SU-DHL-6 (cell line): ENCODE results near the gene GPR162.

Experiments
- EZH2phosphoT487 ChIP-seq: fragments of 200-600 bp; sonication (generic), shearing (Covaris generic); conservative IDR thresholded peaks from 2 replicates; pipeline ENCODE4 v1.6.1; 2018; ENCODE audit warnings: mild to moderate bottlenecking, antibody characterized with exemption, low read length, moderate library complexity, mixed read lengths
- TF ChIP-seq, protein P1 (sequence below): fragments of 200-600 bp; sonication (generic); IDR thresholded peaks from one replicate; pipeline ENCODE4 v1.5.1; 2017; ENCODE audit warnings: antibody characterized with exemption, mild to moderate bottlenecking, low read length, moderate library complexity; ENCODE audit not compliant: insufficient read depth, poor library complexity, severe bottlenecking

DNA sequence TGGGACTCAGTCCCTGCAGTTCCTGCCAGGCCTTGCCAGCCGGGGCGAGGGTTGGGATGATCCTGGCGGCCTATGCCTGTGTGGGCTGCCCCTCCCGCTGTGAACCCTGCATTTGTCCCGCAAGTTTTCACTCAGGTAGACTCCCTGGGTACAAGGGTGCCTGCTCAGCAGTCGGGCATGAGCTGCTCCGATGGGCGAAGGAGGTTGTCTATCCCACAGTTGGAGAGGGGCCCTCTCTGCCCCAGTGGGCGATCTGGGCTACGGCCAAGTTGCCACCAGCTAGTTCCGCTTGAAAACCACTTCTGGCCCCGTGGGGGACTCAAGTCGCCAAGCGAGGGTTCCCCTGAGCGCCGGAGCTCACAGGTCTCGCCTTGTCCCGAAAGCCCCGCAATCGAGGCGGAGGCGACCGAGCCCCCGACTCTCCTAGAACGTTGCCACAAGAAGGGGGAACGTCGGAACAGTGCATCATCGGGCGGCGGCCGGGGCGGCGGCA lies 45.3 kb downstream of the GPR162 start:
- TF ChIP-seq, protein P1, sequence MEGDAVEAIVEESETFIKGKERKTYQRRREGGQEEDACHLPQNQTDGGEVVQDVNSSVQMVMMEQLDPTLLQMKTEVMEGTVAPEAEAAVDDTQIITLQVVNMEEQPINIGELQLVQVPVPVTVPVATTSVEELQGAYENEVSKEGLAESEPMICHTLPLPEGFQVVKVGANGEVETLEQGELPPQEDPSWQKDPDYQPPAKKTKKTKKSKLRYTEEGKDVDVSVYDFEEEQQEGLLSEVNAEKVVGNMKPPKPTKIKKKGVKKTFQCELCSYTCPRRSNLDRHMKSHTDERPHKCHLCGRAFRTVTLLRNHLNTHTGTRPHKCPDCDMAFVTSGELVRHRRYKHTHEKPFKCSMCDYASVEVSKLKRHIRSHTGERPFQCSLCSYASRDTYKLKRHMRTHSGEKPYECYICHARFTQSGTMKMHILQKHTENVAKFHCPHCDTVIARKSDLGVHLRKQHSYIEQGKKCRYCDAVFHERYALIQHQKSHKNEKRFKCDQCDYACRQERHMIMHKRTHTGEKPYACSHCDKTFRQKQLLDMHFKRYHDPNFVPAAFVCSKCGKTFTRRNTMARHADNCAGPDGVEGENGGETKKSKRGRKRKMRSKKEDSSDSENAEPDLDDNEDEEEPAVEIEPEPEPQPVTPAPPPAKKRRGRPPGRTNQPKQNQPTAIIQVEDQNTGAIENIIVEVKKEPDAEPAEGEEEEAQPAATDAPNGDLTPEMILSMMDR, result no peak
- TF ChIP-seq EZH2phosphoT487, result no peak
